Measurements from ENCODE around the gene NDUFA8.

DNA sequence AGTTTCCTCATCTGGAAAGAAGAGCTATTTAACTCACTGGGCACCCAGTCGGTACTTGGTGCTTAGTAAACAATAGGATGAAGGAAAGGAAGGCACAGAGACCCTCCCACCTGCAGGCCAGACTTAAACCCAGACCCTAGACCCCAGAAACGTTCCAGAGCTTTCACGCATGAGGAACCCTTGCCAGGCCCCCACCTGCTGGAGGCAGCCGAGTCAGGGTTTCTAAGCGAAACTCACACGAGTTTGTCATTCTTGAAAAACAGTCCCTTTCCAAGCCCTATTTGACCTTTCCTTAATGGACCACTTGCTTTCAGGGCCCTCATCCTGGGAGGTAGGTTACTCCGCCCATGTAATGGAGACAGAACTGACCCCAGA is 30.6 kb downstream of the NDUFA8 start:
- TF ChIP-seq, protein P1, sequence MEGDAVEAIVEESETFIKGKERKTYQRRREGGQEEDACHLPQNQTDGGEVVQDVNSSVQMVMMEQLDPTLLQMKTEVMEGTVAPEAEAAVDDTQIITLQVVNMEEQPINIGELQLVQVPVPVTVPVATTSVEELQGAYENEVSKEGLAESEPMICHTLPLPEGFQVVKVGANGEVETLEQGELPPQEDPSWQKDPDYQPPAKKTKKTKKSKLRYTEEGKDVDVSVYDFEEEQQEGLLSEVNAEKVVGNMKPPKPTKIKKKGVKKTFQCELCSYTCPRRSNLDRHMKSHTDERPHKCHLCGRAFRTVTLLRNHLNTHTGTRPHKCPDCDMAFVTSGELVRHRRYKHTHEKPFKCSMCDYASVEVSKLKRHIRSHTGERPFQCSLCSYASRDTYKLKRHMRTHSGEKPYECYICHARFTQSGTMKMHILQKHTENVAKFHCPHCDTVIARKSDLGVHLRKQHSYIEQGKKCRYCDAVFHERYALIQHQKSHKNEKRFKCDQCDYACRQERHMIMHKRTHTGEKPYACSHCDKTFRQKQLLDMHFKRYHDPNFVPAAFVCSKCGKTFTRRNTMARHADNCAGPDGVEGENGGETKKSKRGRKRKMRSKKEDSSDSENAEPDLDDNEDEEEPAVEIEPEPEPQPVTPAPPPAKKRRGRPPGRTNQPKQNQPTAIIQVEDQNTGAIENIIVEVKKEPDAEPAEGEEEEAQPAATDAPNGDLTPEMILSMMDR (conservative IDR thresholded peaks at IDR 0.05; ENCODE audit: low read depth, low read length), result no peak
- no peak for TF ChIP-seq ELK1 (IDR thresholded peaks at IDR 0.05; ENCODE audit: borderline replicate concordance, low read depth, low read length)
- TF ChIP-seq, protein P2, sequence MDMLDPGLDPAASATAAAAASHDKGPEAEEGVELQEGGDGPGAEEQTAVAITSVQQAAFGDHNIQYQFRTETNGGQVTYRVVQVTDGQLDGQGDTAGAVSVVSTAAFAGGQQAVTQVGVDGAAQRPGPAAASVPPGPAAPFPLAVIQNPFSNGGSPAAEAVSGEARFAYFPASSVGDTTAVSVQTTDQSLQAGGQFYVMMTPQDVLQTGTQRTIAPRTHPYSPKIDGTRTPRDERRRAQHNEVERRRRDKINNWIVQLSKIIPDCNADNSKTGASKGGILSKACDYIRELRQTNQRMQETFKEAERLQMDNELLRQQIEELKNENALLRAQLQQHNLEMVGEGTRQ (IDR thresholded peaks at IDR 0.05; ENCODE audit: low read depth, low read length), result no peak

All from IMR-90 (cell line).